GM13977 (cell line): ENCODE measurements around the gene ME3.

Source experiments
- DNase-seq: peaks from one replicate; pipeline ENCODE4 v3.0.0; 2012; ENCODE audit warnings: low spot score
- CTCF ChIP-seq: IDR thresholded peaks from 2 replicates; pipeline ENCODE4 v1.5.1; 2012; ENCODE audit warnings: mild to moderate bottlenecking, control low read depth; ENCODE audit not compliant: insufficient read depth; ENCODE audit errors: extremely low read depth, missing control alignments
- in situ Hi-C: fragments of 300-500 bp; cut with MboI; formaldehyde crosslinking; loops from one replicate; pipeline ENCODE4 v1.12.0; 2022; ENCODE audit warnings: low sequenced_read_pairs, low pct_unique_long_range_greater_than_20kb, mixed read lengths, inconsistent platforms; ENCODE audit not compliant: unreplicated experiment

The ME3 gene

GRCh38 chr11:86704710-86705109, 32.3 kb upstream of the ME3 start:
- TF ChIP-seq CTCF, result no peak
- no peak for DNase-seq
- in situ Hi-C loops, result no loop called here

GRCh38 chr11:86703987-86704386, 31.6 kb upstream of the ME3 start:
- no peak for TF ChIP-seq CTCF
- in situ Hi-C loops, result no loop called here
- no peak for DNase-seq

GRCh38 chr11:86702220-86702983, 30.0 kb upstream of the ME3 start:
- in situ Hi-C loops, result no loop called here
- no peak for TF ChIP-seq CTCF
- DNase-seq, result no peak

DNA sequence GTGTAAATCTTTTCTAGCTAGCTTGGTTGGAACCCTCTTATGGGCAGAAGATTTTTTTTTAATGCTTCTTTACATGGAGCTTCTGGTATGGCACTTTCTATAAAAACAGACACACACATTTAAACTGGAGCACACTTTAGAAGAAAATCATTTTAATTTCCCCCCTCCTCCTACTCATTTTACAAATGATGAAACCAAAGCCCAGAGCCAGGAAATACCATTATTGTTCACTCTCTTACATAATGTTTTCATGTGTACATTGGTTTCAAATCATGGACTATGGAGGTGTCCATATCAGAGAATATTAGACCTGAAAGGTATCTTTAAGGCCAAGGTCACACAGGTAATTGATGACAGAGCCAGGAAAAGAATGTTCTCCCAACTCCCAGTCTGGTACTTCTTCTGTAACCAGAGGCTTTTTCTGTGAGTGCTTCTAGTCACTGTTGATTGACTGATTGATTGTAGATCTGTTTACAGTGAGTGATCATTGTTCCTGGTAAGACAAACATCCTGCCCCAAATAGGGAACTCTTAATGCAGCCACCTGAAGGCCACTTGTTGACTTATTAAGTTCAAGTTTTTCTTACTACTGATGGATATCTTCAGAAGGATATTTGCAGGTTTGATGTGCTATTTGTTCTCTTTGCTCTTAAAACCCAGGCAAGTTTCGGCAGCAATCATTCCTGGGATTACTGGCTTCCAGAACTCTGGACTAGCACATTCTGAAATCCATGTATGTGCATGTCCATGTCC, 26.8 kb upstream of the ME3 start:
- in situ Hi-C loops, result no loop called here
- no peak for TF ChIP-seq CTCF

GRCh38 chr11:86698639-86699038, 26.2 kb upstream of the ME3 start:
- no peak for TF ChIP-seq CTCF
- in situ Hi-C loops, result no loop called here

More for the DNA sequence above, 26.8 kb upstream of the ME3 start:
- DNase-seq, result no peak

GRCh38 chr11:86696451-86696850, 24.0 kb upstream of the ME3 start:
- no peak for TF ChIP-seq CTCF
- DNase-seq, result no peak
- in situ Hi-C loops, result no loop called here

More at GRCh38 chr11:86698639-86699038, 26.2 kb upstream of the ME3 start:
- no peak for DNase-seq
